HEK293 (cell line): ENCODE results near the gene ARHGAP24.

Source experiments
- CTCF ChIA-PET: fragments of 350-600 bp; formaldehyde crosslinking; extraction: SDS; loops from one replicate; lab custom pipeline; 2021; ENCODE audit warnings: antibody characterized with exemption; lab: Yijun Ruan, JAX
- POLR2A ChIA-PET: fragments of 300-600 bp; formaldehyde crosslinking; extraction: SDS; loops from one replicate; lab custom pipeline; 2020; ENCODE audit warnings: antibody characterized with exemption, inconsistent platforms; lab: Yijun Ruan, JAX
- H3K27ac ChIP-seq: fragments of 200-500 bp; sonication (Bioruptor generic); 2 replicates; pipeline ENCODE4 v1.5.1; 2014; ENCODE audit warnings: low read depth, low read length, control low read depth, inconsistent platforms; ENCODE audit errors: extremely low read depth
- H3K36me3 ChIP-seq, 2 experiments: fragments of 200-500 bp in 1 of 2; sonication (Bioruptor generic) in 1 of 2; 1 replicate in 1 of 2; 2 replicates in 1 of 2; pipeline ENCODE4 v1.5.1; 2014 to 2017; ENCODE audit warnings: inconsistent platforms in 2 of 2, low read length in 2 of 2; ENCODE audit not compliant: control insufficient read depth in 2 of 2, insufficient read depth in 1 of 2
- H3K4me1 ChIP-seq: fragments of 200-500 bp; sonication (Bioruptor generic); 2 replicates; pipeline ENCODE4 v1.5.1; 2014; ENCODE audit warnings: mild to moderate bottlenecking, low read length, inconsistent platforms; ENCODE audit not compliant: control insufficient read depth, insufficient read depth
- H3K4me3 ChIP-seq: 2 replicates; pipeline ENCODE4 v1.5.1; 2011; ENCODE audit warnings: low read depth, mild to moderate bottlenecking, control low read depth, low read length, moderate library complexity
- H3K9me3 ChIP-seq: fragments of 200-500 bp; sonication (Bioruptor generic); 2 replicates; pipeline ENCODE4 v1.5.1; 2014; ENCODE audit warnings: low read depth, low read length, inconsistent platforms; ENCODE audit not compliant: control insufficient read depth, insufficient read depth
- GLIS1 ChIP-seq: fragments of 450-650 bp; formaldehyde crosslinking; IDR thresholded peaks from 2 replicates; pipeline ENCODE4 v1.5.1; 2016; ENCODE audit warnings: missing biosample characterization, missing genetic modification characterization
- HOXA7 ChIP-seq: sonication (generic); formaldehyde crosslinking; IDR thresholded peaks from 2 replicates; pipeline ENCODE4 v1.8.1; 2022; ENCODE audit warnings: missing genetic modification reagents, borderline replicate concordance
- KLF16 ChIP-seq: fragments of 450-650 bp; formaldehyde crosslinking; IDR thresholded peaks from 2 replicates; pipeline ENCODE4 v1.5.1; 2017; ENCODE audit warnings: missing biosample characterization, missing genetic modification characterization
- PATZ1 ChIP-seq: fragments of 450-650 bp; formaldehyde crosslinking; IDR thresholded peaks from 2 replicates; pipeline ENCODE4 v1.5.1; 2016; ENCODE audit warnings: missing biosample characterization, missing genetic modification characterization
- PRDM4 ChIP-seq: fragments of 450-650 bp; formaldehyde crosslinking; IDR thresholded peaks from 2 replicates; pipeline ENCODE4 v1.5.1; 2017; ENCODE audit warnings: missing biosample characterization, missing genetic modification characterization
- ZBTB17 ChIP-seq: fragments of 450-650 bp; formaldehyde crosslinking; IDR thresholded peaks from 2 replicates; pipeline ENCODE4 v1.5.1; 2016; ENCODE audit warnings: missing biosample characterization, missing genetic modification characterization
- ZBTB48 ChIP-seq: fragments of 450-650 bp; formaldehyde crosslinking; IDR thresholded peaks from 2 replicates; pipeline ENCODE4 v1.5.1; 2016; ENCODE audit warnings: missing biosample characterization, missing genetic modification characterization
- ZBTB49 ChIP-seq: fragments of 450-650 bp; formaldehyde crosslinking; IDR thresholded peaks from 2 replicates; pipeline ENCODE4 v1.5.1; 2016; ENCODE audit warnings: missing biosample characterization, missing genetic modification characterization, low read depth
- ZNF121 ChIP-seq: fragments of 450-650 bp; formaldehyde crosslinking; IDR thresholded peaks from 2 replicates; pipeline ENCODE4 v1.5.1; 2016; ENCODE audit warnings: missing biosample characterization, missing genetic modification characterization
- ZNF175 ChIP-seq: fragments of 450-650 bp; formaldehyde crosslinking; IDR thresholded peaks from 2 replicates; pipeline ENCODE4 v1.5.1; 2016; ENCODE audit warnings: missing biosample characterization, missing genetic modification characterization
- ZNF18 ChIP-seq: fragments of 450-650 bp; formaldehyde crosslinking; IDR thresholded peaks from 2 replicates; pipeline ENCODE4 v1.5.1; 2016; ENCODE audit warnings: missing biosample characterization, missing genetic modification characterization
- ZNF202 ChIP-seq: fragments of 450-650 bp; formaldehyde crosslinking; IDR thresholded peaks from 2 replicates; pipeline ENCODE4 v1.5.1; 2016; ENCODE audit warnings: missing biosample characterization, missing genetic modification characterization, borderline replicate concordance
- ZNF324 ChIP-seq: fragments of 450-650 bp; formaldehyde crosslinking; IDR thresholded peaks from 2 replicates; pipeline ENCODE4 v1.5.1; 2016; ENCODE audit warnings: missing biosample characterization, missing genetic modification characterization
- ZNF335 ChIP-seq: fragments of 450-650 bp; formaldehyde crosslinking; conservative IDR thresholded peaks from 2 replicates; pipeline ENCODE4 v1.5.1; 2016; ENCODE audit warnings: missing biosample characterization, missing genetic modification characterization
- ZNF362 ChIP-seq: fragments of 450-650 bp; formaldehyde crosslinking; IDR thresholded peaks from 2 replicates; pipeline ENCODE4 v1.5.1; 2016; ENCODE audit warnings: missing biosample characterization, missing genetic modification characterization
- ZNF37A ChIP-seq: fragments of 450-650 bp; IDR thresholded peaks from 2 replicates; pipeline ENCODE4 v1.5.1; 2018; ENCODE audit warnings: missing biosample characterization, missing genetic modification characterization
- ZNF423 ChIP-seq: fragments of 450-650 bp; formaldehyde crosslinking; IDR thresholded peaks from 2 replicates; pipeline ENCODE4 v1.5.1; 2016; ENCODE audit warnings: missing biosample characterization, missing genetic modification characterization
- ZNF433 ChIP-seq: fragments of 450-650 bp; formaldehyde crosslinking; IDR thresholded peaks from 2 replicates; pipeline ENCODE4 v1.5.1; 2016; ENCODE audit warnings: missing biosample characterization, missing genetic modification characterization, low read depth
- ZNF544 ChIP-seq: fragments of 450-650 bp; formaldehyde crosslinking; IDR thresholded peaks from 2 replicates; pipeline ENCODE4 v1.5.0; 2017; ENCODE audit warnings: missing biosample characterization, missing genetic modification characterization
- ZNF555 ChIP-seq: fragments of 450-650 bp; formaldehyde crosslinking; conservative IDR thresholded peaks from 2 replicates; pipeline ENCODE4 v1.5.1; 2017; ENCODE audit warnings: missing biosample characterization, mild to moderate bottlenecking, missing genetic modification characterization, inconsistent platforms
- ZNF585B ChIP-seq: fragments of 450-650 bp; formaldehyde crosslinking; IDR thresholded peaks from 2 replicates; pipeline ENCODE4 v1.5.1; 2016; ENCODE audit warnings: missing biosample characterization, missing genetic modification characterization

Gene ARHGAP24

GRCh38 chr4:85728464-85728863, 253.5 kb downstream of the ARHGAP24 start (continued):
- TF ChIP-seq ZNF585B (tag by site-specific recombination) (no peak), ZNF324 (tag by site-specific recombination) (no peak)

- no peaks in the 10 kb centered on the region for H3K36me3 ChIP-seq
- no peaks in the 10 kb centered on the region for H3K4me1 ChIP-seq
- H3K9me3 ChIP-seq, result no peaks in the 10 kb centered on the region
- H3K4me3 ChIP-seq, result no peak overlapping the region
- no peak overlapping the region for H3K27ac ChIP-seq
- no peak for TF ChIP-seq HOXA7 (CRISPR knock-in tag)
- no peak for TF ChIP-seq GLIS1 (tag by site-specific recombination)
- no peak for TF ChIP-seq ZNF121 (tag by site-specific recombination)
- TF ChIP-seq ZNF335 (tag by site-specific recombination), result no peak
- TF ChIP-seq PATZ1, result no peak
- no peak for TF ChIP-seq ZNF18
- TF ChIP-seq ZNF423, result no peak
- TF ChIP-seq ZNF433 (tag by site-specific recombination), result no peak
- no peak for TF ChIP-seq ZNF175 (tag by site-specific recombination)
- TF ChIP-seq ZNF37A, result no peak
- no peak for TF ChIP-seq ZBTB48 (tag by site-specific recombination)
- TF ChIP-seq ZNF544, result no peak
- TF ChIP-seq KLF16 (tag by site-specific recombination), result no peak
- no peak for TF ChIP-seq PRDM4 (tag by site-specific recombination)
- no peak for TF ChIP-seq ZBTB17 (tag by site-specific recombination)
- TF ChIP-seq ZNF555 (tag by site-specific recombination), result no peak
- TF ChIP-seq ZNF362 (tag by site-specific recombination), result no peak
- TF ChIP-seq ZNF202 (tag by site-specific recombination), result no peak
- no peak for TF ChIP-seq ZBTB49
- CTCF ChIA-PET, result no interaction called here
- POLR2A ChIA-PET, result no interaction called here
Measured at GRCh38 chr4:85732124-85732523, 257.2 kb downstream of the ARHGAP24 start.
